Stimulated activated CD8-positive, alpha-beta memory T cell treated with anti-CD3 and anti-CD28 coated beads, Interleukin-15, amount 100 ng/mL, for 48 hours (primary cell): ENCODE results near the gene STX5.
"Not testable (repeated sequence)": the region's sequence is repeated elsewhere in the genome, so short reads cannot be mapped to it uniquely, and the experiment has no call there.

ENCODE experiments used
- DNase-seq, 2 donors: peaks; one replicate each; pipeline ENCODE4 v3.0.0-alpha.2; 2020; ENCODE audit warnings: low read depth in 2 of 2

STX5 gene

DNA sequence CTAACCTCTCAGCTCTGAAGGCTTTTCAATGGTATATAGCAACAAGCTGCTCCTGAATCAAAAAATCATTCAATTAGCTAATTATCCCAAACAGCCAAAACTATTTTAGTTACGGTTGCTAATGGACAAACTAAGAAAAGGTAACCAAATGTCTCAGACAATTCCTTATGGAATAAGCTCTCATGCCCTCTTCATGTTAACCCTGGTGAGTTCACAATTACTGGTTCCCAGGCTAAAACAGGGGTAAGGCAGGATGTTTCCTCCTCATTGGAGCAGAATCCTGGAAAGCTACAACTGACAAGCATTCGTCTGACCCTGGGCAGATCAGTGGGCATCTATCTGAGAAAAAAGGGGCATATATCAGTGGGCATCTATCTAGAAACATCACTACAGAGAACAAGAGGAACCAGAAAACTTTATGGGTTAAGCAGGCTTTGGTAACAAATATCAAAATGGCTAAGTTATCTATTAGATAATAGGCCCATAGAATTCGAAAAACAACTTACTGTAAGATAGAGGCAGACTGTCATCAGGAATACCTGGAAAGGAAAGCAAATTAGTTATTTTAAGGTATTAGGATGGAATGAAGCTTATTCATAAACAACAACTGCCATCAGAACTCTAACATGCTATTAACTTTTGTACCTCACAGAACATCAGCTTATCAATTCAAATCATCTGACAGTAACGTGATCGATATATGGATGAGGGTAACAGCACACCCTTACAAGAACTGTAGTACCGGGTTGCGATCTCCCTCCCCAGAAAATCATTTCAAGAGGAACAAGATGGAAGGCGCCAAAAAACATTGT lies 22.4 kb upstream of the STX5 start:
- DNase-seq = no peak

GRCh38 chr11:62853279-62853965 lies 21.6 kb upstream of the STX5 start:
- no peak for DNase-seq

- no peak for DNase-seq
These were observed 20.8 kb upstream of the STX5 start for GRCh38 chr11:62852523-62853188.

DNA sequence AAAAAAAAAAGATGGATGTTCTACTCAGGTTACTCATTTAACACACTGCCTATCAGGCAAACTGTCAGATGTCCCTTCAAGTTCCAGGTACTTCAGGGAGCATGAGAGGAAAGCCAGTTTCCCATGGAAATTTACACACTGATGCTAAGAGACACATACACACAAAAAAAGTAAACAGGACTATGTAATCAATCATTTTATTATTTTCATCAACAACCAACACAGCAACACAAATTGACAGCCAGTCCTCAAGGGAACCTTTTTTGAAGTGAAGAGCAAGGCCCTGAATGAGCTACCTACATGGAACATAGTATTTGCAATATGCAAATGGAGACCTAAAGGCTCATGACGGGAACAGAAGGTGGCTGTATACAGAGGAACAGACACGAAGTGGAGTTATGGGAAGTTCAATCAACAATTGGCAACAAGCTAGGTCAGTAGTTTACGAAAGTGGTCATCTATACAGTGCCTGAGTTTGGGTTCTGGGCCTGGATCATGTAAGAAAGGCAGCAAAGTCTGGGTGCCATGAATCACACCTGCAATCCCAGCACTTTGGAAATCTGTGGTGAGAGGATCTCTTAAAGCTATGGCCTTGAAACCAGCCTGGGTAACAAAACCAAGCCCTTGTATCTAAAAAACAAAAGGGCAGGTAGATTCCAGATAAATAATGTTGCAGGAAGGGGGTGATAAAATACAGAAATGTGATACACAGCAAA lies 20.1 kb upstream of the STX5 start:
- no peak for DNase-seq

- DNase-seq = no peak
These were observed 19.3 kb upstream of the STX5 start for GRCh38 chr11:62850911-62851806.

DNA sequence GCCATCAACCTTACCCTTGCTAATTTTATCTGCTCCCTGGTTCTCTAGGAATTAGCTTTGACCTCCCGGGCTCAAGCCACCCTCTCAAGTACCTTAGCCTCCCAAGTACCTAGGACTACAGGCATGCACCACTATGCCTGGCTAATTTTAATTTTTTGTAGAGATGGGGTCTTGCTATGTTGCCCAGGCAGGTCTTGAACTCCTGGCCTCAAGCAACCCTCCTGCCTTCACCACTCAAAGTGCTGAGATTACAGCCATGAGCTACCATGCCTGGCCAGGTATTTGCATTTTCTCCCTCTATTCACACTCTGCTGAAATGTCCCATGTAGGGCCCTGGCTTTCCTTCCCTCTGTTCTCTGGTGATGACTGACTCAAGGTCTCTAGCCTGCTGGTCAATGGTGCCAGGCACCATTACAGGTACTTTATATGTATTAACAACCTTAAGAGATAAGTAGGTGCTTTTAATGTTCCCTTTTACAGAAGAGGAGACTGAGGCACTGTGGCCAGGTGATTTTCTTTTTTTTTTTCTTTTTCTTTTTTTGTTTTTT lies 16.0 kb upstream of the STX5 start:
- DNase-seq = no peak

GRCh38 chr11:62846177-62846576 lies 14.3 kb upstream of the STX5 start:
- no peak for DNase-seq

DNA sequence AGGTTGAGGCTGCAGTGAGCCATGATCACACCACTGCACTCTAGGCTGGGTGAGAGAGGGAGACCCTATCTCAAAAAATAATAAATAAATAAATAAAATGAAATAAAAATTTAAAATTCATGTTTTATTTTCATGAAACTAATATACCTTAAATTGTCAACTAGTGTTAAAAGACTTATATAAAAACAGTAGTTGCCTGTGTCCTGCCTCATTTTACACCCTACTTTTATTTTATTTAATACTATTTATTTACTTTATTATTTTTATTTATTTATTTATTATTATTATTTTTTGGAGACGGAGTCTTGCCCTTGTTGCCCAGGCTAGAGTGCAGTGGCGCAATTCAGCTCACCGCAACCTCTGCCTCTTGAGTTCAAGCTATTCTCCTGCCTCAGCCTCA lies 12.3 kb upstream of the STX5 start:
- DNase-seq = no peak

DNA sequence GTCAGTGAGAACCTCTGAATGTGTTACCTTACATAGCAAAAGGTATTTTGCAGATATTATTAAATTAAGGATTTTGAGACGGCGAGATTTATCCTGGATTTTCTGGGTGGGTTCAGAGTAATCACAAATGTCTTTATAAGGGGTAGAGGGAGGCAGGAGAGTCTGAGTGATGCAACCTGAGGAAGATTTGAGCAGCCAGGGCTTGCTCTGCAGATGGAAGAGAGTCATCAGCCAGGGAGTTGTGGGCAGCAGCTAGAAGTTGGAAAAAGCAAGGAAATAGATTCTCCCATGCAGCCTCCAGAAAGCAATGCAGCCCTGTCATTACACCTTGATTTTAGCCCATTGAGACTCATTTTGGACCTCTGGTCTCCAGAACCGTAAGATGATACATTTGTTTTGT lies 11.6 kb upstream of the STX5 start:
- DNase-seq = no peak

DNA sequence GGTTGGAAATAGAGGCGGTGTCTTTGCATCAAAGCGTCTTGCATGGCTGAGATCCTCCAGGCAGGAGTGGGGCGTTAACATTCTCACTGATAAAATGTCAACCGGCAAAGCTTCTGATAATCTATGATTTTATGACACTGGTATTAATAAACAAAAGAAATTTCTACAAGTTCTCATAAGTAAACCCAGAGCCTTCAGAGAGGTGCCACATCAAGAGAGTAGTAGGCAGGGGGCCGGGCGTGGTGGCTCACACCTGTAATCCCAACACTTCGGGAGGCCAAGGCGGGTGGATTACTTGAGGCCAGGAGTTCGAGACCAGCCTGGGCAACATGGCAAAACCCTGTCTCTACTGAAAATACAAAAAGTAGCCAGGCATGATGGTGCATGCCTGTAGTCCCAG lies 11.0 kb upstream of the STX5 start:
- DNase-seq = not testable (repeated sequence)

- no peak for DNase-seq
These were observed 10.4 kb upstream of the STX5 start for GRCh38 chr11:62842171-62842741.

DNA sequence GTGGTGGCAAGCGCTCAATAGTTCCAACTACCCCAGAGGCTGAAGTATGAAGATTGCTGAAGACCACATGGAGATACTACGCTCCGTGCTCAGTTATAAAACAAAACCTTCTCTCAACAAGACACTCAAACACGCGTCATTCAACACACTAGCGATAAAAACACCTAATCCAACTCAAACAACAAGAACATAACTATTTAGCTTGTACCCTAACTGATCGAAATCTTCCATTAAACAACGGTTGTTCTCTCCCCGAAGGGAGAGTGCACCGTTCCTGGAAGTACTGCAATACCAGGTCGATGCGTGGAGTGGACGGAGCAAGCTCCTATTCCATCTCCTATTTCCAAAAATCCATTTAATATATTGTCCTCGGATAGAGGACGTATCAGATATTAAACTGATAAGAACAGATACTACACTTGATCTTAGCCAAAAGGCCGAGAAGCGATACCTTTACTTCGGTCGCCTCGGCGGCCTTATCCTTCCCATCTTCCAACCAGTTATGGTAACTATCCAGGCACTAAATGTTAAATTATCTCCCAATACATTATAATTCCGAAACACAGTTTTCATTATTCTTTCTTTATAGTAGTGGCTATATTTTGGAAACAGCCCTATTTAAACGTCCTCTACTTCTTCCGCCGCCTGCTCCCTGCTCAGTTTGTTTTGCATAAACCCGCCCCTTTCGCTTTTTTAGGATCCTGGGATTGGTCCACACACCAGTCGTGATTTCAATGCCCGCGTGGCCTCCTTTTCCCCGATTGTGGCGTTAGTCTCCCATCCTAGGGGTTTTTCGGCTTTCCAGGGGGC lies 9.7 kb upstream of the STX5 start:
- DNase-seq = peak in 1 of 2 donors; percentile 69

GRCh38 chr11:62840721-62841360 lies 9.0 kb upstream of the STX5 start:
- peak in 1 of 2 donors; percentile 79 for DNase-seq

DNA sequence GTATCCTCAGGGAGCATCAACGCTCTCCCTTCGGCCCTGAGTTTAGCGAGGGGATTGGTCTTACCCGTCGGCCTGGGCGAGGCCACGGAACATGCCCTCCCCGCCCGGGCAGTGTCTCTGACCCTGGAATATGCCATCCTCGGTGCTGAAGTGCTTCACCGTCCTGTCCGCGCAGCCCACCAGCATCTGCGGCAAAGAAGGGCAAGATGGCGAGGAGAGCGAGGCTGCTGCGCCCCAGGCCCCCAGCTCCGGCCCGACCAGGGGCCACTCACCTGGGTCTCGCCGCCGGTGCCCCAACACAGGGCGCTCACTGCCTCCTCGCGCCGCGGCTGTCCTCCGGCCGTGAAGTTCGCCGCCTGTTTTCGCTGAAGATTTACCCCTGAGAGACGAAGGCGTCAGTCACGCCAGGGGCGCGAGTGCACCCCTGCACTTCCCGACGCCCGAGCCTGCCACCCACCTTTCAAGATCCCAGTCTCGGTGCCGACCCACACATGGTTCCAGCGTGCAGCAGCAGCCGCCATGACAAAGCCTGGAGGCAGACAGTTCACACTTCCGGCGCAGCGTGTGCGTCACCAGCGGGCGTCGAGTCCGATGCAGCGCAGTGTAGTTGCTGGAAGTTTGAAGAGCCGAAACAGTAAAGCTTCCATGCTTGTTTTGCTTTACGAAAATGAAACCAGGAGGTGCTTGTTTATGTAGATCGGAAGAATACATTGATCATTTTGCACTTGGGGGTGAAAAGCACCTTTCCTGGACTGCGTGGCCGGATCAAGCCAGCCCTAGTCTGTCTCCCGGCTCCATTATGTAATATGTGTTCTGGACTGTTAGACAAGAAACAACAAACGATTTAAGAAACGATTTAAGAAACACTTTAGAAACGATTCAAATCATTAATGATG lies 7.4 kb upstream of the STX5 start, which contains the start of gene WDR74:
TSS of gene WDR74 (minus strand) at position 541 of the 896 bp plus-strand sequence. CDS start at position 521, 20 bp downstream.
- DNase-seq = peak; percentile 84 to 88

DNA sequence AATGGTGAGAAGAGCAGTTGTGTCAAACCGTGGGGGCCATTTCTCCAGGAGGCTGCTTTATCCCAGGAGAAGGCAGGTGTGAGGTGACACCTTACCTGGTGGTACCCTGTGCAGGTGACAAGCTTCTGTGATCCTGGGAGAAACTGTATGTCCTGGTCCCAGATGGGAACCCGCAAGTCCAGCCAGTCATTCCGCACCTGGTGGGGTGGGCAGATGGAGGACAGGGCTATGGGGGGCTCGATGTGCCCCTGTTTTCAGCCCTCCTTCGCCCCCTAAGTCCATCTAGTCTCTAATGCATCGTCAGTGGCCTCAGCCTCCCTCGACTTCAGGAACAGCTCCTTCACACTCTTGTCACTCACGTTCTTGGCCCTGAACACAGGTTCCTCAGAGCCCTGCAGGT lies 3.5 kb upstream of the STX5 start:
- DNase-seq = no peak

DNA sequence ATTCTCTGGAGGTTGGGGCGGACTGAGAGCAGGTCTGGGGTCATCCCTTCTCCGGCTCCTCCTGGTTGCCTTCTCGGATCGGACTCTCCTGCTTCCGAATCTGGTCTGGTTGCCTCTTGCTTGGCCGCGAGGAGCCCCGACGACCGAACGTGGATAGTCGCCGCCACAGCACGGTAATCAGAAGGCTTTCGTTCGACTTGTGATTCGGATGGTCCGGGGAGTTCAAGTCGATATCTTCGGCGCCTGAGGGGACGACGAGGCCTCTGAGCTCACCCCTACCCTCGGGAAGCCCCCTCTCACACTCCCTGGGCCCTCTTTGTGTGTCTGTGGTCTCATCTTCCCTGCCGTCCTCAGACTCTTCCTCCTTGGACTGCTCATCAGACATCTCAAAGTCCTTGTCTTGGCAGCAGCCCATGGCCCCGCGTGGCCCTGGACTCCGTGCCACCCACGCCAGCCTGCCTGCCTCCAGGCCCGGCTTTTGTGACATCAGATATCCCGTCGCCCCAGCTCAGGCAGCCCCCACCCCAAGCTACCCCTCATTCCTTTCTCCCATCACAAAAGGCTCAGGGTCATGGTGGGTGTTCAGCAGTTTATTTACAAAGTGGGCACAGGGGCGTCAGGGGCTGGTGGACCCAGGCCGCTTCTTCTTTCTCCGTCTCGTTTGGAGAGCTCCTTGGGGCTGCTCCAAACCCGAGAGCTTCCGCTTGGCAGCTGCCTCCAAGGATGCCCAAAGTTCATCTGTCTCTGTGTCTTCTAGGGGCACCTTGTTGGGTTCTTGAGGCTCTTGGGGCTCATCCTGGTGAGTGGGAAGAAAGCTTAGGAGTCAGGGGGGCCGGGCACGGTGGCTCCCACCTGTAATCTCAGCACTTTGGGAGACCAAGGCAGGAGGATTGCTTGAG lies 734 bp upstream of the STX5 start, which contains the start of gene TEX54:
TSS of gene TEX54 (minus strand) at position 506 of the 899 bp plus-strand sequence.
- no peak for DNase-seq
